PFSK-1 (cell line): ENCODE results near the gene ACIN1.

Experiments used
- POLR2AphosphoS5 ChIP-seq: IDR thresholded peaks from 2 replicates; pipeline ENCODE4 v1.6.1; 2012; ENCODE audit warnings: low read depth, mild to moderate bottlenecking, control low read depth, low read length, moderate library complexity
- REST ChIP-seq, 2 experiments: IDR thresholded peaks; 2 replicates each; pipeline versions ENCODE4 v1.6.1 to v1.8.0; 2011 to 2012; ENCODE audit warnings: low read depth in 2 of 2, low read length in 2 of 2, control low read depth in 1 of 2, inconsistent platforms in 1 of 2, mild to moderate bottlenecking in 1 of 2, moderate library complexity in 1 of 2; ENCODE audit not compliant: insufficient read depth in 1 of 2
- SIN3A ChIP-seq: IDR thresholded peaks from 2 replicates; pipeline ENCODE4 v1.6.1; 2012; ENCODE audit warnings: mild to moderate bottlenecking, low read length, moderate library complexity, borderline replicate concordance; ENCODE audit not compliant: insufficient read depth
- TAF1 ChIP-seq: IDR thresholded peaks from 2 replicates; pipeline ENCODE4 v1.6.1; 2012; ENCODE audit warnings: low read length, control low read depth, borderline replicate concordance; ENCODE audit not compliant: insufficient read depth

- TF ChIP-seq REST (IDR thresholded peaks at IDR 0.05; ENCODE audit: insufficient read depth in 1 of 2, low read depth in 2 of 2, low read length in 2 of 2), result no peak
- no peak for TF ChIP-seq POLR2AphosphoS5
- no peak for TF ChIP-seq TAF1
- no peak for TF ChIP-seq SIN3A
Measured at GRCh38 chr14:23020143-23021128, 74.5 kb downstream of the ACIN1 start.
